Nephron (organoid): ENCODE results near the gene TRAPPC12.

Source experiments
- H3K27ac Mint-ChIP-seq, 3 experiments: 2 replicates each; pipeline ENCODE4 v1.8.0; 2020; ENCODE audit warnings: mixed read lengths in 3 of 3, mild to moderate bottlenecking in 2 of 3, moderate library complexity in 1 of 3
- H3K27me3 Mint-ChIP-seq: 2 replicates; pipeline ENCODE4 v1.8.0; 2021; ENCODE audit warnings: low read depth, mild to moderate bottlenecking, moderate library complexity, mixed read lengths
- H3K36me3 Mint-ChIP-seq: 2 replicates; pipeline ENCODE4 v1.8.0; 2020; ENCODE audit warnings: low read depth, mixed read lengths
- H3K4me1 Mint-ChIP-seq: 2 replicates; pipeline ENCODE4 v1.8.0; 2020; ENCODE audit warnings: mixed read lengths
- H3K4me3 Mint-ChIP-seq, 3 experiments: 2 replicates each; pipeline ENCODE4 v1.8.0; 2020; ENCODE audit warnings: mild to moderate bottlenecking in 3 of 3, mixed read lengths in 3 of 3, moderate library complexity in 2 of 3
- H3K9me3 Mint-ChIP-seq: 2 replicates; pipeline ENCODE4 v1.8.0; 2020; ENCODE audit warnings: mixed read lengths
- CTCF ChIP-seq, 3 experiments: fragments of 200-600 bp; sonication (generic); IDR thresholded peaks; one replicate each; pipeline ENCODE4 v1.5.0; 2021; ENCODE audit warnings: antibody characterized with exemption in 3 of 3; ENCODE audit not compliant: unreplicated experiment in 3 of 3

Gene TRAPPC12

GRCh38 chr2:3428577-3428976 lies 49.1 kb downstream of the TRAPPC12 start:
- H3K4me3 Mint-ChIP-seq, result no peak overlapping the region
- no peaks in the 10 kb centered on the region for H3K9me3 Mint-ChIP-seq
- peaks cover 66% of the 10 kb centered on the region for H3K36me3 Mint-ChIP-seq
- H3K27me3 Mint-ChIP-seq, result no peaks in the 10 kb centered on the region
- peaks cover 5% of the 10 kb centered on the region for H3K4me1 Mint-ChIP-seq
- no peak overlapping the region for H3K27ac Mint-ChIP-seq
- TF ChIP-seq CTCF (IDR thresholded peaks at IDR 0.05; ENCODE audit: unreplicated experiment in 3 of 3), result no peak

- H3K4me3 Mint-ChIP-seq, result no peak overlapping the region
- no peaks in the 10 kb centered on the region for H3K9me3 Mint-ChIP-seq
- H3K4me1 Mint-ChIP-seq, result no peaks in the 10 kb centered on the region
- H3K36me3 Mint-ChIP-seq, result peaks cover 61% of the 10 kb centered on the region
- H3K27ac Mint-ChIP-seq, result no peak overlapping the region
- H3K27me3 Mint-ChIP-seq, result no peaks in the 10 kb centered on the region
- TF ChIP-seq CTCF (IDR thresholded peaks at IDR 0.05; ENCODE audit: unreplicated experiment in 3 of 3), result no peak
These were observed 49.6 kb downstream of the TRAPPC12 start for GRCh38 chr2:3429066-3429610.

- no peak overlapping the region for H3K27ac Mint-ChIP-seq
These were observed 50.7 kb downstream of the TRAPPC12 start for GRCh38 chr2:3430172-3430571.

GRCh38 chr2:3430740-3431490 lies 51.4 kb downstream of the TRAPPC12 start:
- H3K27me3 Mint-ChIP-seq, result no peaks in the 10 kb centered on the region
- H3K27ac Mint-ChIP-seq, result no peak overlapping the region
- no peaks in the 10 kb centered on the region for H3K4me1 Mint-ChIP-seq
- no peak for TF ChIP-seq CTCF (IDR thresholded peaks at IDR 0.05; ENCODE audit: unreplicated experiment in 3 of 3)
- H3K9me3 Mint-ChIP-seq, result no peaks in the 10 kb centered on the region
- no peak overlapping the region for H3K4me3 Mint-ChIP-seq
- H3K36me3 Mint-ChIP-seq, result peaks cover 51% of the 10 kb centered on the region

More at GRCh38 chr2:3430172-3430571, 50.7 kb downstream of the TRAPPC12 start:
- H3K36me3 Mint-ChIP-seq, result peaks cover 58% of the 10 kb centered on the region
- H3K4me3 Mint-ChIP-seq, result no peak overlapping the region
- TF ChIP-seq CTCF (IDR thresholded peaks at IDR 0.05; ENCODE audit: unreplicated experiment in 3 of 3), result no peak
- no peaks in the 10 kb centered on the region for H3K9me3 Mint-ChIP-seq
- H3K27me3 Mint-ChIP-seq, result no peaks in the 10 kb centered on the region
- no peaks in the 10 kb centered on the region for H3K4me1 Mint-ChIP-seq

- Mint-ChIP-seq H3K27me3 (no peaks in the 10 kb centered on the region), H3K36me3 (peaks cover 42% of the 10 kb centered on the region), H3K4me1 (no peaks in the 10 kb centered on the region)
These were observed 52.6 kb downstream of the TRAPPC12 start for GRCh38 chr2:3432067-3432466.

More at GRCh38 chr2:3432067-3432466, 52.6 kb downstream of the TRAPPC12 start:
- H3K27ac Mint-ChIP-seq, result no peak overlapping the region
- H3K4me3 Mint-ChIP-seq, result no peak overlapping the region
- TF ChIP-seq CTCF (IDR thresholded peaks at IDR 0.05; ENCODE audit: unreplicated experiment in 3 of 3), result no peak
- H3K9me3 Mint-ChIP-seq, result no peaks in the 10 kb centered on the region
